ENCODE data around the gene VIPR2.
"Not testable (repeated sequence)": the region's sequence is repeated elsewhere in the genome, so short reads cannot be mapped to it uniquely, and the experiment has no call there.

VIPR2 gene

GRCh38 chr7:159144758-159145489 is at the start of gene VIPR2:
VIPR2 (minus strand) TSS chr7:159144867; CDS start chr7:159144771, 96 bp downstream.
- DNase-seq: peak; percentile 14

- DNase-seq: no peak
Measured at GRCh38 chr7:159193543-159194090, 49.0 kb upstream of the VIPR2 start.

- no peak for DNase-seq
Measured at GRCh38 chr7:159192725-159193453, 48.2 kb upstream of the VIPR2 start.

GRCh38 chr7:159192013-159192412 is 47.3 kb upstream of the VIPR2 start:
- no peak for DNase-seq

- no peak for DNase-seq
Measured at GRCh38 chr7:159191236-159191635, 46.6 kb upstream of the VIPR2 start.

GRCh38 chr7:159188011-159188410 is 43.3 kb upstream of the VIPR2 start:
- DNase-seq: no peak

GRCh38 chr7:159179241-159179640 is 34.6 kb upstream of the VIPR2 start:
- no peak for DNase-seq

- no peak for DNase-seq
Measured at GRCh38 chr7:159177284-159177953, 32.8 kb upstream of the VIPR2 start.

- no peak for DNase-seq
Measured at GRCh38 chr7:159175792-159176191, 31.1 kb upstream of the VIPR2 start.

GRCh38 chr7:159175100-159175499 is 30.4 kb upstream of the VIPR2 start:
- peak; percentile 6 for DNase-seq

- DNase-seq: no peak
Measured at GRCh38 chr7:159172400-159172799, 27.7 kb upstream of the VIPR2 start.

GRCh38 chr7:159169391-159169790 is 24.7 kb upstream of the VIPR2 start:
- DNase-seq: no peak

GRCh38 chr7:159167139-159167538 is 22.5 kb upstream of the VIPR2 start:
- DNase-seq: no peak

- DNase-seq: no peak
Measured at GRCh38 chr7:159166530-159166929, 21.9 kb upstream of the VIPR2 start.

- no peak for DNase-seq
Measured at GRCh38 chr7:159165352-159165751, 20.7 kb upstream of the VIPR2 start.

GRCh38 chr7:159163703-159164301 is 19.1 kb upstream of the VIPR2 start:
- DNase-seq: not testable (repeated sequence)

- not testable (repeated sequence) for DNase-seq
Measured at GRCh38 chr7:159162050-159162626, 17.5 kb upstream of the VIPR2 start.

- DNase-seq: no peak
Measured at GRCh38 chr7:159160450-159160849, 15.8 kb upstream of the VIPR2 start.

GRCh38 chr7:159159731-159160130 is 15.1 kb upstream of the VIPR2 start:
- DNase-seq: no peak

GRCh38 chr7:159158888-159159405 is 14.3 kb upstream of the VIPR2 start:
- no peak for DNase-seq

- DNase-seq: no peak
Measured at GRCh38 chr7:159158125-159158887, 13.6 kb upstream of the VIPR2 start.

- no peak for DNase-seq
Measured at GRCh38 chr7:159157714-159158113, 13.0 kb upstream of the VIPR2 start.
